K562 (cell line): Measurements from ENCODE around the gene THAP8. TPM values are rescaled to one million over a fixed set of nuclear protein-coding genes. Genes with fewer than 3 reads are reported as not detected.

Source experiments
- CHD2 ChIP-seq: IDR thresholded peaks from 2 replicates; pipeline ENCODE4 v1.6.1; 2011; ENCODE audit warnings: low read depth, low read length
- ETV1 ChIP-seq: fragments of 450-650 bp; conservative IDR thresholded peaks from 2 replicates; pipeline ENCODE4 v1.6.1; 2016; ENCODE audit warnings: missing genetic modification characterization, control low read depth, low read depth, missing compliant biosample characterization
- EZH2 ChIP-seq: IDR thresholded peaks from 2 replicates; pipeline ENCODE4 v1.6.1; 2012; ENCODE audit warnings: low read depth, mild to moderate bottlenecking, inconsistent platforms, low read length, borderline replicate concordance
- GATA2 ChIP-seq: sonication (generic); formaldehyde crosslinking; IDR thresholded peaks from 2 replicates; pipeline ENCODE4 v1.4.0; 2020; ENCODE audit warnings: mild to moderate bottlenecking, missing genetic modification reagents
- HCFC1 ChIP-seq: IDR thresholded peaks from 2 replicates; pipeline ENCODE4 v1.6.1; 2012; ENCODE audit warnings: low read depth, low read length, improper control_type of control experiment
- HNRNPUL1 ChIP-seq: fragments of 200-400 bp; formaldehyde crosslinking; IDR thresholded peaks from 2 replicates; pipeline ENCODE4 v1.6.1; 2017; ENCODE audit warnings: low read length
- NCOA4 ChIP-seq: fragments of 450-650 bp; IDR thresholded peaks from 2 replicates; pipeline ENCODE4 v1.6.1; 2018; ENCODE audit warnings: mild to moderate bottlenecking; ENCODE audit not compliant: partially characterized antibody
- OTX1 ChIP-seq: fragments of 450-650 bp; formaldehyde crosslinking; IDR thresholded peaks from 2 replicates; pipeline ENCODE4 v1.4.0; 2022; ENCODE audit warnings: mild to moderate bottlenecking
- RBM22 ChIP-seq: fragments of 200-400 bp; formaldehyde crosslinking; IDR thresholded peaks from 2 replicates; pipeline ENCODE4 v1.6.1; 2018; ENCODE audit warnings: low read length, low read depth; ENCODE audit not compliant: poor library complexity, severe bottlenecking
- SAP30 ChIP-seq: fragments of 200-600 bp; sonication (generic); IDR thresholded peaks from 2 replicates; pipeline ENCODE4 v1.6.1; 2012; ENCODE audit warnings: borderline replicate concordance, low read depth, mild to moderate bottlenecking, moderate library complexity, low read length, control low read depth, inconsistent platforms; ENCODE audit not compliant: insufficient read depth, poor library complexity, severe bottlenecking
- SMAD4 ChIP-seq: fragments of 250-450 bp; sonication (Bioruptor Pico); conservative IDR thresholded peaks from 2 replicates; pipeline ENCODE4 v1.8.0; 2021; ENCODE audit warnings: inconsistent platforms, mild to moderate bottlenecking, moderate library complexity
- TCF7L2 ChIP-seq: fragments of 150-350 bp; IDR thresholded peaks from 2 replicates; pipeline ENCODE4 v1.6.1; 2016; ENCODE audit warnings: low read depth, mild to moderate bottlenecking, low read length, moderate library complexity
- TFE3 ChIP-seq: fragments of 450-650 bp; formaldehyde crosslinking; IDR thresholded peaks from 2 replicates; pipeline ENCODE4 v1.4.0; 2020; ENCODE audit warnings: mild to moderate bottlenecking, mixed read lengths
- XRCC3 ChIP-seq: fragments of 450-650 bp; IDR thresholded peaks from 2 replicates; pipeline ENCODE4 v1.6.1; 2017; ENCODE audit warnings: mild to moderate bottlenecking, moderate library complexity
- ZBTB17 ChIP-seq: fragments of 450-650 bp; formaldehyde crosslinking; IDR thresholded peaks from 2 replicates; pipeline ENCODE4 v1.4.0; 2020; ENCODE audit warnings: mild to moderate bottlenecking
- ZC3H4 ChIP-seq: sonication (generic); formaldehyde crosslinking; IDR thresholded peaks from 2 replicates; pipeline ENCODE4 v1.9.0; 2021; ENCODE audit warnings: missing genetic modification reagents, borderline replicate concordance
- ZEB2 ChIP-seq: fragments of 450-650 bp; IDR thresholded peaks from 2 replicates; pipeline ENCODE4 v1.6.1; 2016
- ZKSCAN8 ChIP-seq: fragments of 200-800 bp; sonication (Bioruptor generic); IDR thresholded peaks from 2 replicates; pipeline ENCODE4 v1.6.1; 2016; ENCODE audit warnings: missing genetic modification characterization, missing compliant biosample characterization
- ZNF165 ChIP-seq: fragments of 250-450 bp; sonication (Bioruptor Pico); IDR thresholded peaks from 2 replicates; pipeline ENCODE4 v1.4.0; 2020; ENCODE audit warnings: borderline replicate concordance
- ZNF184 ChIP-seq: sonication (generic); formaldehyde crosslinking; IDR thresholded peaks from 2 replicates; pipeline ENCODE4 v1.5.0; 2020; ENCODE audit warnings: missing genetic modification reagents
- ZNF431 ChIP-seq: sonication (generic); formaldehyde crosslinking; IDR thresholded peaks from 2 replicates; pipeline ENCODE4 v1.8.0; 2022; ENCODE audit warnings: mild to moderate bottlenecking, missing genetic modification reagents
- ZNF609 ChIP-seq: sonication (generic); formaldehyde crosslinking; IDR thresholded peaks from 2 replicates; pipeline ENCODE4 v1.8.1; 2023; ENCODE audit warnings: missing genetic modification reagents, mild to moderate bottlenecking, borderline replicate concordance
- polyA plus RNA-seq, 8 experiments: library from polyadenylated mRNA; depleted of rRNA in 4 of 8; stranded (reverse) in 5 of 8; unstranded in 3 of 8; fragments of >200 nt; fragmentation: Nextera tagmentation in 2 of 8; fragmentation: Illumina TruSeq in 1 of 8; extraction: Ambion mirVana in 2 of 8; extraction: Trizol in 1 of 8; gene quantifications; 2 replicates each; pipeline versions ENCODE4 v1.2.1 to v1.2.3, GENCODE V29; 2011 to 2014; ENCODE audit warnings: inconsistent platforms in 1 of 8, missing spikeins in 1 of 8
- total RNA-seq, 7 experiments: library from RNA; depleted of rRNA in 6 of 7; stranded (reverse); fragments of >200 nt in 6 of 7; fragmentation: Illumina TruSeq in 2 of 7; extraction: Trizol in 2 of 7; gene quantifications; 2 replicates each; pipeline versions ENCODE4 v1.2.1 to v1.2.3, GENCODE V29; 2011 to 2021; ENCODE audit warnings: low replicate concordance in 1 of 7

Gene THAP8
- total and polyA plus RNA-seq, 9 of the 15 experiments (the other 6 are each of a cell fraction or from before 2014, with no cell fraction given), result 0.11 to 2.0 (median 0.94) TPM

DNA sequence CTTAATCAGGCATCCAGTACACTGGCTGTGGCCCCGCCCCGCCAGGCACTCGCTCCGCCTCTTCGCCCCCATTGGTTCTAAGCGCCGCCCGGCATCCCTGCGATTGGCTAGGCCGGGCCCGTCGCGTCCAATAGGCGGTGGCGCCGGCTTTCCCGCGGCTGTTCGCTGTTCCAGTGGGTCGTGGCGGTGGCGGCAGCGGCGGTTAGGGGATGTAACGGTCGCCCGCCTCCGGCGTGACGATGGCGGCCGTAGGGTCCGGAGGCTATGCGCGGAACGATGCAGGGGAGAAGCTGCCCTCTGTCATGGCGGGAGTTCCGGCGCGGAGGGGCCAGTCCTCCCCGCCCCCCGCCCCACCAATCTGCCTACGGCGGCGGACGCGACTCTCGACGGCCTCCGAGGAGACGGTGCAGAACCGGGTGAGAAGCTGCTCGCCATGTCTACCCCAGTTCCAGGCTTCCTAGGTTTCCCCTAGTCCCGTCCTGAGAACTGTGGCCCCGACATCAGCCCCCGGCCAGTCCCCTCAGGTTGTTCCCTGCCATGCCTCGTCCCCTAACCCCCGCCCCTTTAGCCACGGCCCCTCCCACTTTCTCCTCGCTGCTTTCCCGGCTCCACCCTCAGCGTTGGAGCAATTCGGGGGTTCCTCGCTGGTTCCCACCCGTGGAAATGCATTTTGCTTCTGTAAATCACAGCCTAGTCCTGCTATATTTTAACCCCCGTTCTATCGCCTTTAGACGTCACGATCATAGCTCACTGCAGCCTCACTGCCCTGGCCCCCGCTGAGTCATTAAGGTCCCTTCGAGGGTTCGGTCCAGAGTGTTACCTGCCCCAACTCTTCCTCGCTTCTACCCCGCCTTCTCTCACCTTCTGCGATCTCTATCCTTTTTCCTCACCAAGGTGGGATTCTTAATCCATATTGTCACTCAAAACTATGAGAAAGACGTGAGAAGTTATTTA, 925 bp upstream of the THAP8 start, which contains the start of gene WDR62 (continued):
- TF ChIP-seq ZC3H4 (CRISPR knock-in tag) (no peak), ZNF165 (no peak), CHD2 (peak; percentile 56; the same call in 1 of the 2 replicates), TFE3 (CRISPR knock-in tag) (no peak), RBM22 (peak; percentile 30), XRCC3 (no peak), HNRNPUL1 (no peak), ZBTB17 (CRISPR knock-in tag) (no peak), ZNF184 (no peak), ZNF431 (CRISPR knock-in tag) (no peak), ZKSCAN8 (CRISPR knock-in tag) (no peak), ZNF609 (no peak), SMAD4 (CRISPR knock-in tag) (no peak), GATA2 (CRISPR knock-in tag) (no peak), ZEB2 (no peak), EZH2 (no peak), HCFC1 (no peak), SAP30 (peak; percentile 99), ETV1 (tag) (no peak), OTX1 (CRISPR knock-in tag) (no peak), TCF7L2 (no peak), NCOA4 (no peak)
